ENCODE data around the gene HOXB9.

- TF ChIP-seq POLR2A (IDR thresholded peaks at IDR 0.05), result no peak
- TF ChIP-seq CTCF (IDR thresholded peaks at IDR 0.05), result no peak
Measured at GRCh38 chr17:48613862-48614694, 12.1 kb downstream of the HOXB9 start.
